NCI-H82 treated with DMSO at 0.1 percent for 48 hours (cell line): ENCODE results near the gene MYO15A.

Experiments
- DNase-seq: peaks from one replicate; lab custom pipeline; 2025; ENCODE audit not compliant: unreplicated experiment; lab: John Stamatoyannopoulos, UW

MYO15A gene

GRCh38 chr17:18108401-18109312 is at the start of gene MYO15A:
Gene MYO15A, plus strand, starts transcription at chr17:18108756. Its CDS starts 10,045 bp downstream, at chr17:18118801.
- no peak for DNase-seq

- no peak for DNase-seq
Measured at GRCh38 chr17:18059283-18059682, 49.3 kb upstream of the MYO15A start.

GRCh38 chr17:18064053-18064452 is 44.5 kb upstream of the MYO15A start:
- no peak for DNase-seq

GRCh38 chr17:18065546-18065945 is 43.0 kb upstream of the MYO15A start:
- DNase-seq = no peak

GRCh38 chr17:18066866-18067265 is 41.7 kb upstream of the MYO15A start:
- no peak for DNase-seq

GRCh38 chr17:18069101-18069500 is 39.5 kb upstream of the MYO15A start:
- DNase-seq = no peak

- peak; percentile 43 for DNase-seq
Measured at GRCh38 chr17:18070861-18071340, 37.7 kb upstream of the MYO15A start.

GRCh38 chr17:18071751-18072150 is 36.8 kb upstream of the MYO15A start:
- DNase-seq = no peak

GRCh38 chr17:18074566-18075272 is 33.8 kb upstream of the MYO15A start:
- no peak for DNase-seq

- DNase-seq = peak; percentile 12
Measured at GRCh38 chr17:18076936-18077335, 31.6 kb upstream of the MYO15A start.

GRCh38 chr17:18079543-18079942 is 29.0 kb upstream of the MYO15A start:
- DNase-seq = no peak

GRCh38 chr17:18084256-18084655 is 24.3 kb upstream of the MYO15A start:
- DNase-seq = no peak

- DNase-seq = peak; percentile 83
Measured at GRCh38 chr17:18087610-18088491, 20.7 kb upstream of the MYO15A start, which contains the start of gene DRG2. Gene DRG2, plus strand, starts transcription at chr17:18087948. Its CDS starts 76 bp downstream, at chr17:18088024.

GRCh38 chr17:18089613-18090012 is 18.9 kb upstream of the MYO15A start:
- no peak for DNase-seq

- DNase-seq = no peak
Measured at GRCh38 chr17:18093616-18094408, 14.7 kb upstream of the MYO15A start.

GRCh38 chr17:18094409-18094807 is 14.1 kb upstream of the MYO15A start:
- no peak for DNase-seq

- no peak for DNase-seq
Measured at GRCh38 chr17:18099516-18099915, 9.0 kb upstream of the MYO15A start.

- DNase-seq = no peak
Measured at GRCh38 chr17:18100616-18101015, 7.9 kb upstream of the MYO15A start.

- DNase-seq = no peak
Measured at GRCh38 chr17:18101828-18102227, 6.7 kb upstream of the MYO15A start.

- no peak for DNase-seq
Measured at GRCh38 chr17:18102640-18103039, 5.9 kb upstream of the MYO15A start.
